SK-N-SH treated with all-trans-retinoic acid at 6 μM for 48 hours (cell line): ENCODE results near the gene SFT2D3.

Experiments
- CSDC2 ChIP-seq: fragments of 250-450 bp; sonication (Bioruptor Pico); IDR thresholded peaks from 2 replicates; pipeline ENCODE4 v1.5.0; 2020; ENCODE audit warnings: mild to moderate bottlenecking, moderate library complexity
- CSRNP3 ChIP-seq: fragments of 250-450 bp; sonication (Bioruptor Pico); IDR thresholded peaks from 2 replicates; pipeline ENCODE4 v1.5.1; 2021; ENCODE audit warnings: mild to moderate bottlenecking, moderate library complexity
- OSR1 ChIP-seq: fragments of 250-450 bp; sonication (Bioruptor Pico); IDR thresholded peaks from 2 replicates; pipeline ENCODE4 v1.8.0; 2022; ENCODE audit warnings: moderate library complexity, mild to moderate bottlenecking, inconsistent platforms
- POU6F1 ChIP-seq: fragments of 250-450 bp; sonication (Bioruptor Pico); IDR thresholded peaks from 2 replicates; pipeline ENCODE4 v1.8.0; 2021; ENCODE audit warnings: low read depth, mild to moderate bottlenecking, moderate library complexity, borderline replicate concordance
- PPARA ChIP-seq: fragments of 250-450 bp; sonication (Bioruptor Pico); IDR thresholded peaks from 2 replicates; pipeline ENCODE4 v1.5.0; 2020; ENCODE audit warnings: mild to moderate bottlenecking, borderline replicate concordance
- RARB ChIP-seq: fragments of 250-450 bp; sonication (Bioruptor Pico); IDR thresholded peaks from 2 replicates; pipeline ENCODE4 v1.8.0; 2021; ENCODE audit warnings: mild to moderate bottlenecking, moderate library complexity
- TOX ChIP-seq: fragments of 250-450 bp; sonication (Bioruptor Pico); IDR thresholded peaks from 2 replicates; pipeline ENCODE4 v1.8.0; 2021; ENCODE audit warnings: mild to moderate bottlenecking, moderate library complexity, borderline replicate concordance
- ZFP3 ChIP-seq: fragments of 250-450 bp; sonication (Bioruptor Pico); IDR thresholded peaks from 2 replicates; pipeline ENCODE4 v1.5.0; 2020; ENCODE audit warnings: mild to moderate bottlenecking, moderate library complexity
- ZFP30 ChIP-seq: fragments of 450-650 bp; formaldehyde crosslinking; IDR thresholded peaks from 2 replicates; pipeline ENCODE4 v1.5.0; 2022; ENCODE audit warnings: mild to moderate bottlenecking, moderate library complexity
- ZNF565 ChIP-seq: fragments of 450-650 bp; formaldehyde crosslinking; conservative IDR thresholded peaks from 2 replicates; pipeline ENCODE4 v1.5.0; 2020; ENCODE audit warnings: low read depth, mild to moderate bottlenecking, moderate library complexity
- ZNF70 ChIP-seq: fragments of 450-650 bp; formaldehyde crosslinking; IDR thresholded peaks from 2 replicates; pipeline ENCODE4 v1.5.0; 2020; ENCODE audit warnings: mild to moderate bottlenecking, moderate library complexity
- ZNF8 ChIP-seq: fragments of 450-650 bp; formaldehyde crosslinking; IDR thresholded peaks from 2 replicates; pipeline ENCODE4 v1.5.0; 2020; ENCODE audit warnings: mild to moderate bottlenecking, moderate library complexity

DNA sequence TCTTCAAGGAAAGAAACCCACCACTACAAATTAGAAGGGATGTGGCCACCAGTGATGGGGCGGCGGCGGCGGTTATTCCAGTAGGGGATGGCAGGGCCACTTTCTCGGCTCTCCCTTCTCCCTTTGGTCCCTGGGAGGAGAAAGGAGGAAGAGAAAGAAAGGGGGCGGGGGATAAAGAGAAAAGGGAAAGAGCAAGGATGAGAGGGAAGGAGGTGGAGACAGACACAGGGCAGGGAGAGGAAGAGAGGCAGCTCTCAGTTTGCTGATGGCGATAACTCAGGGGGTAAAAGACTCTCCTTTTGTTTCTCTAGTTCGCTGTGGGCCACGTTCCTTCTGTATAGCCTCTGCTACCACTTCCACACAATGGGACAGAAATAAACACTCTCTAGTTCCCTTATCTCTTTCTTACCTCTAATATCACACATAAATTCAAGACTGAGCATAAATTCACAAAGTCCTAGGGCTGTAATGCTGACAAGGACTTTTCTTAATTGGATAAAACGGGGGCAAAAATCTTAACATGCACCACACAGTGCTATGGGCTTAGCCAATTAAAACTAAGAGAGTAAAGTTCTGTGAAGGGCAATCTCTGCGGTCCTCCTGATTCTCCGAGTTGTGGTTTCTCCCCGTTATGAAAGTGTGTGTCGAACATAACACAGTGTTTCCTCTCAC, 14.6 kb downstream of the SFT2D3 start:
- TF ChIP-seq ZFP3 (CRISPR knock-in tag) = no peak
- TF ChIP-seq ZFP30 (CRISPR knock-in tag) = no peak
- no peak for TF ChIP-seq POU6F1 (CRISPR knock-in tag)
- no peak for TF ChIP-seq ZNF565 (CRISPR knock-in tag)
- no peak for TF ChIP-seq ZNF8 (CRISPR knock-in tag)
- TF ChIP-seq ZNF70 = no peak
- no peak for TF ChIP-seq OSR1 (CRISPR knock-in tag)
- no peak for TF ChIP-seq CSDC2 (CRISPR knock-in tag)
- TF ChIP-seq CSRNP3 (CRISPR knock-in tag) = no peak
- no peak for TF ChIP-seq PPARA (CRISPR knock-in tag)
- TF ChIP-seq TOX (CRISPR knock-in tag) = no peak
- no peak for TF ChIP-seq RARB (CRISPR knock-in tag)
